Activated CD4-positive, CD25-positive, alpha-beta regulatory T cell treated with anti-CD3 and anti-CD28 coated beads, Interleukin-2, amount 50 U/mL, for 24 hours (primary cell): ENCODE data around the gene CDK14.

ENCODE experiments used
- ATAC-seq, 2 donors: fragments of 150-1000 bp; cut with Tn5 transposase; one replicate each; pipeline ENCODE4 v1.10.0; 2021; ENCODE audit warnings: mild to moderate bottlenecking in 1 of 2, moderate library complexity in 1 of 2

The CDK14 gene

GRCh38 chr7:90965211-90965610, 369.1 kb downstream of the CDK14 start:
- ATAC-seq: no peak

GRCh38 chr7:90966346-90966745, 370.2 kb downstream of the CDK14 start:
- ATAC-seq: no peak

- no peak for ATAC-seq
Observed at GRCh38 chr7:90968871-90969270, 372.8 kb downstream of the CDK14 start.

GRCh38 chr7:90972906-90973550, 376.9 kb downstream of the CDK14 start:
- no peak for ATAC-seq

- ATAC-seq: no peak
Observed at GRCh38 chr7:90977056-90977455, 380.9 kb downstream of the CDK14 start.

- no peak for ATAC-seq
Observed at GRCh38 chr7:90980545-90980944, 384.4 kb downstream of the CDK14 start.

- no peak for ATAC-seq
Observed at GRCh38 chr7:90982228-90982627, 386.1 kb downstream of the CDK14 start.

- no peak for ATAC-seq
Observed at GRCh38 chr7:90984692-90985091, 388.6 kb downstream of the CDK14 start.

- no peak for ATAC-seq
Observed at GRCh38 chr7:90988516-90988915, 392.4 kb downstream of the CDK14 start.

GRCh38 chr7:90988996-90989765, 393.1 kb downstream of the CDK14 start:
- no peak for ATAC-seq

GRCh38 chr7:90994121-90994520, 398.0 kb downstream of the CDK14 start:
- no peak for ATAC-seq

GRCh38 chr7:90994601-90995000, 398.5 kb downstream of the CDK14 start:
- ATAC-seq: no peak

GRCh38 chr7:90995996-90996395, 399.9 kb downstream of the CDK14 start:
- no peak for ATAC-seq

GRCh38 chr7:90999989-91000979, 404.2 kb downstream of the CDK14 start:
- no peak for ATAC-seq

- ATAC-seq: no peak
Observed at GRCh38 chr7:91005024-91005423, 408.9 kb downstream of the CDK14 start.

- no peak for ATAC-seq
Observed at GRCh38 chr7:91005841-91006240, 409.7 kb downstream of the CDK14 start.

- no peak for ATAC-seq
Observed at GRCh38 chr7:91007371-91007770, 411.2 kb downstream of the CDK14 start.

- ATAC-seq: no peak
Observed at GRCh38 chr7:91013078-91013477, 417.0 kb downstream of the CDK14 start.

- ATAC-seq: no peak
Observed at GRCh38 chr7:91019686-91020385, 423.7 kb downstream of the CDK14 start.

- ATAC-seq: no peak
Observed at GRCh38 chr7:91020636-91021385, 424.7 kb downstream of the CDK14 start.

GRCh38 chr7:91021956-91022355, 425.8 kb downstream of the CDK14 start:
- no peak for ATAC-seq

- no peak for ATAC-seq
Observed at GRCh38 chr7:91025906-91026390, 429.8 kb downstream of the CDK14 start.
